Neuronal stem cell (in vitro differentiated cells): ENCODE results near the gene ACADL.

Experiments
- DNase-seq: peaks from one replicate; pipeline ENCODE4 v3.0.0-alpha.2; 2013; ENCODE audit warnings: low spot score
- H2AFZ ChIP-seq: one replicate; pipeline ENCODE4 v1.6.1; 2013; ENCODE audit warnings: mild to moderate bottlenecking, low read length, inconsistent platforms
- H2AK5ac ChIP-seq: 2 replicates; pipeline ENCODE4 v1.6.1; 2013; ENCODE audit warnings: low read depth, mild to moderate bottlenecking, inconsistent platforms, low read length, moderate library complexity, mixed read lengths
- H2BK120ac ChIP-seq: 2 replicates; pipeline ENCODE4 v1.6.1; 2013; ENCODE audit warnings: low read depth, mild to moderate bottlenecking, inconsistent platforms, low read length, moderate library complexity, mixed read lengths
- H2BK12ac ChIP-seq: one replicate; pipeline ENCODE4 v1.6.1; 2013; ENCODE audit warnings: low read length, inconsistent platforms
- H2BK15ac ChIP-seq: 2 replicates; pipeline ENCODE4 v1.6.1; 2013; ENCODE audit warnings: mild to moderate bottlenecking, low read length, inconsistent platforms, mixed read lengths
- H2BK5ac ChIP-seq: one replicate; pipeline ENCODE4 v1.6.1; 2013; ENCODE audit warnings: inconsistent platforms, mild to moderate bottlenecking, low read length, moderate library complexity
- H3K14ac ChIP-seq: one replicate; pipeline ENCODE4 v1.6.1; 2013; ENCODE audit warnings: low read length, inconsistent platforms
- H3K18ac ChIP-seq: 2 replicates; pipeline ENCODE4 v1.6.1; 2013; ENCODE audit warnings: low read length, inconsistent platforms
- H3K23ac ChIP-seq: 2 replicates; pipeline ENCODE4 v1.6.1; 2013; ENCODE audit warnings: low read depth, mild to moderate bottlenecking, mixed read lengths, low read length, inconsistent platforms; ENCODE audit not compliant: poor library complexity
- H3K27ac ChIP-seq: replicated peaks from 3 replicates; pipeline ENCODE4 v1.5.1; 2013; ENCODE audit warnings: low read length, inconsistent platforms
- H3K27me3 ChIP-seq, 3 experiments: 2 replicates each; pipeline ENCODE4 v1.6.1; 2013; ENCODE audit warnings: low read length in 3 of 3, mild to moderate bottlenecking in 2 of 3, inconsistent platforms in 1 of 3, low read depth in 1 of 3, mixed read lengths in 1 of 3, moderate library complexity in 1 of 3; ENCODE audit not compliant: control insufficient read depth in 3 of 3, insufficient read depth in 3 of 3
- H3K36me3 ChIP-seq, 2 donors: replicated peaks in 1 of 2; 2 replicates each; pipeline ENCODE4 v1.6.1; 2013; ENCODE audit warnings: low read length in 2 of 2; ENCODE audit not compliant: control insufficient read depth in 2 of 2, insufficient read depth in 2 of 2
- H3K4ac ChIP-seq: 2 replicates; pipeline ENCODE4 v1.6.1; 2013; ENCODE audit warnings: inconsistent platforms, mild to moderate bottlenecking, low read length, moderate library complexity
- H3K4me1 ChIP-seq, 2 donors: 1 replicate in 1 of 2; 2 replicates in 1 of 2; pipeline ENCODE4 v1.6.1; 2013; ENCODE audit warnings: low read length in 2 of 2, low read depth in 1 of 2; ENCODE audit not compliant: control insufficient read depth in 2 of 2, insufficient read depth in 1 of 2
- H3K4me2 ChIP-seq: one replicate; pipeline ENCODE4 v1.6.1; 2013; ENCODE audit warnings: mild to moderate bottlenecking, low read length, inconsistent platforms; ENCODE audit not compliant: insufficient read depth, poor library complexity, severe bottlenecking
- H3K4me3 ChIP-seq, 2 donors: 2 replicates each; pipeline ENCODE4 v1.5.1; 2013; ENCODE audit warnings: low read length in 2 of 2, mild to moderate bottlenecking in 2 of 2, inconsistent platforms in 1 of 2, moderate library complexity in 1 of 2
- H3K79me1 ChIP-seq: one replicate; pipeline ENCODE4 v1.6.1; 2013; ENCODE audit warnings: low read depth, mild to moderate bottlenecking, inconsistent platforms, low read length, moderate library complexity
- H3K9ac ChIP-seq: one replicate; pipeline ENCODE4 v1.6.1; 2013; ENCODE audit warnings: mild to moderate bottlenecking, low read depth, low read length, inconsistent platforms; ENCODE audit not compliant: poor library complexity
- H3K9me3 ChIP-seq, 2 donors: replicated peaks in 1 of 2; 2 replicates each; pipeline versions ENCODE3 to v1.6.1; 2013; ENCODE audit warnings: low read length in 2 of 2, mild to moderate bottlenecking in 2 of 2, inconsistent platforms in 1 of 2, low read depth in 1 of 2, mixed read lengths in 1 of 2, moderate library complexity in 1 of 2; ENCODE audit not compliant: control insufficient read depth in 2 of 2, insufficient read depth in 1 of 2
- H4K8ac ChIP-seq: one replicate; pipeline ENCODE4 v1.6.1; 2013; ENCODE audit warnings: low read depth, mild to moderate bottlenecking, inconsistent platforms, low read length, moderate library complexity
- H4K91ac ChIP-seq: one replicate; pipeline ENCODE4 v1.6.1; 2013; ENCODE audit warnings: low read length, low read depth, mild to moderate bottlenecking, inconsistent platforms; ENCODE audit not compliant: poor library complexity
- WGBS, 2 donors: extraction: QIAGEN DNeasy Blood & Tissue Kit; methylation state at CpG; one replicate each; pipeline ENCODE4 v1.1.7; 2013; ENCODE audit warnings: missing lambda C conversion rate in 2 of 2, mixed read lengths in 1 of 2; ENCODE audit not compliant: insufficient read length in 2 of 2, insufficient replicate concordance in 1 of 2; ENCODE audit errors: extremely low coverage in 2 of 2; 5-methylcytosine and 5-hydroxymethylcytosine counted together

The ACADL gene

GRCh38 chr2:210190345-210190744 lies 34.9 kb downstream of the ACADL start:
- H3K14ac ChIP-seq, result no peak overlapping the region
- H3K27ac ChIP-seq, result no peak overlapping the region
- no peak overlapping the region for H2AK5ac ChIP-seq

GRCh38 chr2:210189452-210190138 lies 35.7 kb downstream of the ACADL start:
- H2BK120ac ChIP-seq, result no peak overlapping the region
- no peak for DNase-seq
- no peak overlapping the region for H2AFZ ChIP-seq
- H3K79me1 ChIP-seq, result no peaks in the 10 kb centered on the region
- no peaks in the 10 kb centered on the region for H3K27me3 ChIP-seq
- H3K23ac ChIP-seq, result no peak overlapping the region
- no peak overlapping the region for H2BK5ac ChIP-seq
- no peak overlapping the region for H2AK5ac ChIP-seq
- H3K27ac ChIP-seq, result no peak overlapping the region
- H2BK15ac ChIP-seq, result no peak overlapping the region
- WGBS, 2 donors, result no CpG with 5 or more reads among the region's 1 CpG
- no peak overlapping the region for H3K4ac ChIP-seq
- H3K4me1 ChIP-seq, result no peaks in the 10 kb centered on the region
- no peak overlapping the region for H4K8ac ChIP-seq
- no peak overlapping the region for H3K9ac ChIP-seq
- no peak overlapping the region for H3K4me3 ChIP-seq
- no peak overlapping the region for H4K91ac ChIP-seq
- H2BK12ac ChIP-seq, result no peak overlapping the region
- H3K14ac ChIP-seq, result no peak overlapping the region
- H3K9me3 ChIP-seq, result no peaks in the 10 kb centered on the region
- no peaks in the 10 kb centered on the region for H3K36me3 ChIP-seq
- H3K18ac ChIP-seq, result no peak overlapping the region
- H3K4me2 ChIP-seq, result no peak overlapping the region

More at GRCh38 chr2:210190345-210190744, 34.9 kb downstream of the ACADL start:
- no peak overlapping the region for H2BK120ac ChIP-seq
- no peak for DNase-seq
- no peak overlapping the region for H2BK12ac ChIP-seq
- no peak overlapping the region for H2BK5ac ChIP-seq
- no peak overlapping the region for H3K18ac ChIP-seq
- no peaks in the 10 kb centered on the region for H3K36me3 ChIP-seq
- no peak overlapping the region for H4K91ac ChIP-seq
- no peak overlapping the region for H3K23ac ChIP-seq
- H3K4me3 ChIP-seq, result no peak overlapping the region
- H3K4ac ChIP-seq, result no peak overlapping the region
- no peaks in the 10 kb centered on the region for H3K4me1 ChIP-seq
- H3K27me3 ChIP-seq, result no peaks in the 10 kb centered on the region
- no peaks in the 10 kb centered on the region for H3K9me3 ChIP-seq
- no peak overlapping the region for H3K9ac ChIP-seq
- no CpG with 5 or more reads among the region's 4 CpGs for WGBS, 2 donors
- no peak overlapping the region for H3K4me2 ChIP-seq
- no peaks in the 10 kb centered on the region for H3K79me1 ChIP-seq
- no peak overlapping the region for H2AFZ ChIP-seq
- no peak overlapping the region for H2BK15ac ChIP-seq
- no peak overlapping the region for H4K8ac ChIP-seq

DNA sequence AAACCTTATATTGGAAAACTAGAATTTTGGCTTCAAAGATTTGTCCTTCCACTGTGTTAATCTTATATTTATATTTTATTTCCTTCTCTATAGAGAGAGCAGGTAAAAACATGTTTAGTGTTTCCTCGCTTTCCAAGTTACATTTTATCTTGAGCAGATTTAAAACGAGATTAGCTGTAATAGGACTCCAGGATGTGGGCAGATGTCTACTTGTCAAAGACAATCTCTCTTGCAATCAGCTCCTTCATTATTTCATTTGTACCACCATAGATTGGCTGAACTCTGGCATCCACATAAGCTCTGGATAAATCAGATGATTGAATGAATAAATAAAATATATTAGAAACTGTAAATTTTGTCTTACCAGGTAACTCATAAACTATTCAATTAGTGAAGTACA lies 36.5 kb downstream of the ACADL start:
- H3K23ac ChIP-seq, result no peak overlapping the region
- no peaks in the 10 kb centered on the region for H3K27me3 ChIP-seq
- no peak overlapping the region for H2AFZ ChIP-seq
- H4K8ac ChIP-seq, result no peak overlapping the region
- no peak overlapping the region for H3K4ac ChIP-seq
- H3K27ac ChIP-seq, result no peak overlapping the region
- H2BK5ac ChIP-seq, result no peak overlapping the region
- H3K9ac ChIP-seq, result no peak overlapping the region
- H3K9me3 ChIP-seq, result no peaks in the 10 kb centered on the region
- DNase-seq, result no peak
- H3K18ac ChIP-seq, result no peak overlapping the region
- no peak overlapping the region for H2BK15ac ChIP-seq
- WGBS, 2 donors, result no CpG with 5 or more reads among the region's 2 CpGs
- H4K91ac ChIP-seq, result no peak overlapping the region
- H2AK5ac ChIP-seq, result no peak overlapping the region
- H3K79me1 ChIP-seq, result no peaks in the 10 kb centered on the region
- no peaks in the 10 kb centered on the region for H3K36me3 ChIP-seq
- no peak overlapping the region for H2BK120ac ChIP-seq
- no peak overlapping the region for H3K4me2 ChIP-seq
- H2BK12ac ChIP-seq, result no peak overlapping the region
- no peak overlapping the region for H3K4me3 ChIP-seq
- no peaks in the 10 kb centered on the region for H3K4me1 ChIP-seq
- no peak overlapping the region for H3K14ac ChIP-seq

DNA sequence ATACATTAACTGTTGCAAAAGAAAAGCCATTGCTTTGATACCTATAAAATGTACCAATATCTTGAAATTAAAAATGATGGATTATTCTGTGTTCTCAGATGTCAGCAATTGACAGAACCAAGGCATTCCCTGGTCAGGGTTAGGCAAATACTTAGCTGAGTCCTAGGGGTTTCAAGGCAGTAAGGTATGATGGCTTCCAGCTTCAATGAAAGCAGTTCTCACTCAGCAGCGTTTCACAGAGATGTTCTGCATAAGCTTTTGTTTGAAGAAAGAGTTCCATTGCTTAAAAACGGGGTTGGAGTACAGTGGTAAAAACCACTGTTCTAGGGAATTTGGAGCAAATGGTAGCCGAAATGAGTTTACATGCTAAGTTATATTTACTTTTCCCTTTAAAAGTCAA lies 37.1 kb downstream of the ACADL start:
- Histone ChIP-seq H3K27ac (no peak overlapping the region), H3K4me2 (no peak overlapping the region), H3K18ac (no peak overlapping the region), H3K4me3 (no peak overlapping the region), H3K9ac (no peak overlapping the region), H2BK15ac (no peak overlapping the region), H2BK120ac (no peak overlapping the region), H3K4ac (no peak overlapping the region), H4K8ac (no peak overlapping the region), H2BK12ac (no peak overlapping the region), H3K14ac (no peak overlapping the region), H3K27me3 (no peaks in the 10 kb centered on the region), H2AK5ac (no peak overlapping the region), H2BK5ac (no peak overlapping the region), H3K36me3 (no peaks in the 10 kb centered on the region), H4K91ac (no peak overlapping the region), H3K23ac (no peak overlapping the region), H2AFZ (no peak overlapping the region), H3K9me3 (no peaks in the 10 kb centered on the region), H3K4me1 (no peaks in the 10 kb centered on the region), H3K79me1 (no peaks in the 10 kb centered on the region)
- no CpG with 5 or more reads among the region's 3 CpGs for WGBS, 2 donors
- DNase-seq, result no peak
